Measurements from ENCODE around the gene EFCAB8. TPM values are rescaled to one million over a fixed set of nuclear protein-coding genes. Genes with fewer than 3 reads are reported as not detected.

EFCAB8 gene
- total and polyA plus RNA-seq, 11 donors: 0.03 to 0.29 (median 0.08) TPM; not detected in 8

DNA sequence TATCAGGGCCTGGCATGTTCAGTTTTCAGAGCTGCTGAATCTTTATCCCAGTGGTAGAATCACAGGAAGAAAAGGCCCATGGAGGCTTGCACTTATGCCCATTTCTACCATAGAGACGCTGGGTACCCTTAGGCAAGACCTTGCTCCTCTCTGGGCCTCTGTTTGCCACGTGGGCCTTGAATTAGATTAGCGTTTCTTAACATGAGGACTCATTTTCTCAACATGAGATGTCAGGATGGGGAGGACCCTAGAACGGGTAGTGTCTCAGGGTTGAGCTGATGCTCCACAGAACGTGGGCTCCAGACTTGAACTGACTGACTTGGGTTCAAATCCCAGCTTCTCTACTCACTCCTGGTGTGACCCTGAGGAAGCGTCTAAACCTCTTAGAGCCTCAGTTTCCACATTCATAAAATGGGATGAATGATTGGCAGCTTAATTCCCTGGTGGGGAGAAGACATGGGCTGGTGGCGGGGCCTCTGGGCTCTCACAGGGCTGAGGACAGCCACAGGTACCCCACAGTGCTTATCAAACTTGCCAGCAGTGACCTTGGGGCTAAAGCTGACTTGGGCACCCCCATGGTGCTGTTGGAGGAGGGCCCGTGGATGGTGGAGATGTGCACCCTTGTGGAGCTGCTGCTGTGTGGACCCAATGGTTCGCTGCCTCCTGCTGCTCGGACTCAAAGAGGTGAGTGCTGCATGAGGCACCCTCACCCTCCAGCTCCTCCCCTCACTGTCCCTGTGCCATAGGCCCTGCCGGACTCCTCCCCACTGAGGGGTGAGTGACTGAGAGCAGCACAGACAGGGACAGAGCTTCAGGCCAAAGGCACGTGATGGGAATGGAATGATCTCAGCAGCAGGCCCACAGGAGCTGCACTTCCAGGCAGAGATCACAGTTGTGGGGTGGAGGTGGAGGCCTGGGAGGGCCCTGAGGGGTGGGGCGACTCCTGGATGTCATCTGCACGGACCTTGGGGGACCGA, 117.3 kb downstream of the EFCAB8 start:
- Histone ChIP-seq H3K36me3 (no peaks in the 10 kb centered on the region), H3K9me3 (peaks cover 0 to 5% (median 0%) of the 10 kb centered on the region in 12 donors), H3K4me3 (no peak overlapping the region), H3K27ac (peak overlapping the region in 5 of 12 donors; percentile 6 to 50 (median 37)), H3K4me1 (peaks cover 0 to 22% (median 8%) of the 10 kb centered on the region in 12 donors), H3K27me3 (no peaks in the 10 kb centered on the region)
- no peak for TF ChIP-seq POLR2A (IDR thresholded peaks at IDR 0.05)
- TF ChIP-seq, protein P1, sequence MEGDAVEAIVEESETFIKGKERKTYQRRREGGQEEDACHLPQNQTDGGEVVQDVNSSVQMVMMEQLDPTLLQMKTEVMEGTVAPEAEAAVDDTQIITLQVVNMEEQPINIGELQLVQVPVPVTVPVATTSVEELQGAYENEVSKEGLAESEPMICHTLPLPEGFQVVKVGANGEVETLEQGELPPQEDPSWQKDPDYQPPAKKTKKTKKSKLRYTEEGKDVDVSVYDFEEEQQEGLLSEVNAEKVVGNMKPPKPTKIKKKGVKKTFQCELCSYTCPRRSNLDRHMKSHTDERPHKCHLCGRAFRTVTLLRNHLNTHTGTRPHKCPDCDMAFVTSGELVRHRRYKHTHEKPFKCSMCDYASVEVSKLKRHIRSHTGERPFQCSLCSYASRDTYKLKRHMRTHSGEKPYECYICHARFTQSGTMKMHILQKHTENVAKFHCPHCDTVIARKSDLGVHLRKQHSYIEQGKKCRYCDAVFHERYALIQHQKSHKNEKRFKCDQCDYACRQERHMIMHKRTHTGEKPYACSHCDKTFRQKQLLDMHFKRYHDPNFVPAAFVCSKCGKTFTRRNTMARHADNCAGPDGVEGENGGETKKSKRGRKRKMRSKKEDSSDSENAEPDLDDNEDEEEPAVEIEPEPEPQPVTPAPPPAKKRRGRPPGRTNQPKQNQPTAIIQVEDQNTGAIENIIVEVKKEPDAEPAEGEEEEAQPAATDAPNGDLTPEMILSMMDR (IDR thresholded peaks at IDR 0.05): no peak
- WGBS, 4 donors: 61 to 72% (median 69%) methylated on average over 11 to 15 of the region's 15 CpGs
- intact Hi-C loops (cut with DNase I): no loop called here
- ATAC-seq (peak; percentile 83 to 95 (median 92)), DNase-seq (peak; percentile 35 to 82 (median 63))

DNA sequence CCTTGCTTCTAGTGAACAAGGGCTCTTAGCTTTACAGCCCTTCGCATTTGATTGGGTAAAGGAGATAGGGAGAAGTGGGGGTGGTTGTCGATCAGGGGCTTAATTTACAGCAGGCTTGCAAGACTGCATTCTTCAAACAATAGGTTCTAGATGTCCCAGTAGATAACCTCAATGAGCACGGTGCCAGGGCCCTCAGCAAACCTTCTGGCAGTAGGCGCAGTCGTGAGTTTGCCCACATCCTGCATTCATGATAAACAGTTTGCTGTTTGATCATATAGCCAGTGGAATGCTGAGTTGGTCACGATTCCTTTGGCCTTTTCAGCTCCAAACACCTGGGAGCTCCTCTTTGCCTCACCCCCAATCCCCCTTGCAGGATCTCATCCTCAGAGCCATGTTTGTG, 118.0 kb downstream of the EFCAB8 start:
- 69 to 81% (median 75%) methylated on average over 6 of the region's 6 CpGs for WGBS, 4 donors
- Histone ChIP-seq H3K36me3 (no peaks in the 10 kb centered on the region), H3K27ac (peak overlapping the region in 5 of 12 donors; percentile 6 to 50 (median 37)), H3K4me3 (no peak overlapping the region), H3K9me3 (peaks cover 0 to 5% (median 0%) of the 10 kb centered on the region in 12 donors), H3K27me3 (no peaks in the 10 kb centered on the region), H3K4me1 (peaks cover 0 to 15% (median 4%) of the 10 kb centered on the region in 12 donors)
- ATAC-seq (no peak), DNase-seq (no peak)
- intact Hi-C loops (cut with DNase I): no loop called here
- TF ChIP-seq, protein P1 (IDR thresholded peaks at IDR 0.05): no peak
- no peak for TF ChIP-seq POLR2A (IDR thresholded peaks at IDR 0.05)

DNA sequence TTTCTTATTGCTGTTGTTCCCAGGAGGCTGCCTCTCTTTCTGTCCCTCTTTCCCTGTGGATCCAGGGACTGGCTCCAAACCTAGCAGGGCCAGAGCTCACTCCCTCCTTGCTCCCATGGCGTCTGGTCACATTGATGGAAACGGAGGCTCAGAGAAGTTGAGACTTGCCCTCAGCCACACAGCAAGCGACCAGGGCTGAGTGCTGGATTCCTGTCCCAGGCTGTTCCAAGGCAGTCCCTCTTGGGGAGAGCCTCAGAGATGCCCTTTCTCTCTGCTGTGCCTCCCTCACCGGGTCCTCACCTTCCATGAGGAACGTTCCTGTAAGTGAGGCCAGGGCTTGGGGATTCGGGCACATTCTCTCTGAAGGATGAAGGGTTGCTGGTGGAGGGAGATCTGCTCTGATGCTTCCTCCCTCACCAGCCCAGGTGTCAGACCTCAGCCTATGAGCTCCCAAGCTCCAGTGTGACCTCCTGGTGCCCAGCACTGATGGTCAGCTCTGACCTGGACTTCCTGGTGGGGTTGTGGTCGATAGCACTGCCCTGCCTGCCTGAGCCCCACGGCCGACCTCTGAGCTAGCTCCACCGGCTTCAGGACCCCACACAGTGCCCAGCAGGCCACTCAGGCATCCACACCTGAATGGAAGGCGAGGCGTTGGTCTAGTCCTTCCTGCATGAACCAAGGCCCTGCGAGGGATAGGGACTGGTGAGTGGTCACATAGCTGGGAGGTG, 118.7 kb downstream of the EFCAB8 start:
- H3K4me1 ChIP-seq: peaks cover 0 to 9% (median under 1%) of the 10 kb centered on the region in 12 donors
- 76 to 84% (median 81%) methylated on average over 12 to 13 of the region's 13 CpGs for WGBS, 4 donors
- H3K27ac ChIP-seq: no peak overlapping the region
- DNase-seq (peak in 1 of 5 donors; percentile 3), ATAC-seq (no peak)
- no peaks in the 10 kb centered on the region for H3K27me3 ChIP-seq
- TF ChIP-seq, protein P1 (IDR thresholded peaks at IDR 0.05): no peak
- TF ChIP-seq POLR2A (IDR thresholded peaks at IDR 0.05): no peak
- no peaks in the 10 kb centered on the region for H3K36me3 ChIP-seq
- no peak overlapping the region for H3K4me3 ChIP-seq
- intact Hi-C loops (cut with DNase I): no loop called here
- H3K9me3 ChIP-seq: peaks cover 0 to 5% (median 0%) of the 10 kb centered on the region in 12 donors

DNA sequence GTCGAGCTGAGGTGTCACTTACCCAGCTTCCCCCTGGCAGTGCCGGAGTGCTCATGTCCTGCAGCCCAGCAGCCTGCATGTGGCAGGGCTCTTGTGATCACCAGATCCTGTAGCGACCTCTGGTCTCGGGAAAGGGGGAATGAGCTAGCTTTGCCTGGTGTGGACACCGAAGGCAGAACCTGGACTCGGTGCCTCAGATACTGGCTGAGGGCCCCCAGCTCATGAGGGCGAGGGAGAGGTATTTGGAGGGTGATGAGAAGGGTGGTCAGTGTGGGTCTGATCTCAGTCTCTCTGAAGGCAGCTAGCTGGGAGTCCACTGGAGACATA, 119.2 kb downstream of the EFCAB8 start:
- 69 to 80% (median 71%) methylated on average over 7 of the region's 7 CpGs for WGBS, 4 donors
- Histone ChIP-seq H3K27me3 (no peaks in the 10 kb centered on the region), H3K4me3 (no peak overlapping the region), H3K9me3 (peaks cover 0 to 5% (median 0%) of the 10 kb centered on the region in 12 donors), H3K36me3 (no peaks in the 10 kb centered on the region), H3K4me1 (peaks cover 0 to 12% (median 1%) of the 10 kb centered on the region in 12 donors), H3K27ac (no peak overlapping the region)
- ATAC-seq (no peak), DNase-seq (no peak)
- intact Hi-C loops (cut with DNase I): no loop called here
- no peak for TF ChIP-seq POLR2A (IDR thresholded peaks at IDR 0.05)

Data from heart left ventricle (tissue), 16 donors.